ENCODE results near the gene PSMD1.
"Not testable (repeated sequence)": the region's sequence is repeated elsewhere in the genome, so short reads cannot be mapped to it uniquely, and the experiment has no call there.

Gene PSMD1

DNA sequence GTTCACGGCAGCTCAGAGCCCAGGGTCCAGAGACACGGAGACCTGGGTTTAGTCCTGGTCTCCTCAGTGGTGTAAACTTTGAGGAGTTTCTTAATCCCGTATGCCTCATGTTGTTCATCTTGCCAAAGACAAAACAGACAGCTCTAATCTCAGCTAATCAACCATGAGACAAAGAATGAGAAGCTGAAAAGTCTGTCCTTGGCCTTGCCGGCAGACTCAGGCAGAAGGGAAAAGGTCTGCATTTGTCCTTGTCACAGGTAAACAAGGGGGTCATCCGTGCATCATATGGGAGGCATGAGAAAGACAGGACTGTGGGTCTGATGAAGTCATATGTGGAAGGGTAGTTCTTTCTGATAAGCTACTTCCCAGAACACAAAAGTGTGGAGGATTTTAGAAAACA, 139.9 kb downstream of the PSMD1 start:
- no peak overlapping the region for H3K4me3 ChIP-seq (ENCODE audit: low read length)
- TF ChIP-seq ZNF274 (IDR thresholded peaks at IDR 0.05; ENCODE audit: low read depth, low read length): no peak

DNA sequence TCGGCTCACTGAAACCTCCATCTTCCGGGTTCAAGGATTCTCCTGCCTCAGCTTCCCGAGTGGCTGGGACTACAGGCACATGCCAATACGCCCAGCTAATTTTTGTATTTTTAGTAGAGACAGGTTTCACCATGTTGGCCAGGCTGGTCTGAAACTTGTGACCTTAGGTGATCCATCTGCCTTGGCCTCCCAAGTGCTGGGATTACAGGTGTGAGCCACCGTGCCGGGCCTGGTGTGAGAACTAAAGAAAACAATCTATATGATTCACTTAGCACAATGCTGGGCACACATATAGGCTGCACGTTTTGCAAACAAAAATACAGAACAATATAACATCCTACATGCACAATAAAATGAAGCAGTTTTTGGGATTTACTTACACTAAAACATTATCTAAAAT, 140.5 kb downstream of the PSMD1 start:
- not testable (repeated sequence) for H3K4me3 ChIP-seq (ENCODE audit: low read length)

DNA sequence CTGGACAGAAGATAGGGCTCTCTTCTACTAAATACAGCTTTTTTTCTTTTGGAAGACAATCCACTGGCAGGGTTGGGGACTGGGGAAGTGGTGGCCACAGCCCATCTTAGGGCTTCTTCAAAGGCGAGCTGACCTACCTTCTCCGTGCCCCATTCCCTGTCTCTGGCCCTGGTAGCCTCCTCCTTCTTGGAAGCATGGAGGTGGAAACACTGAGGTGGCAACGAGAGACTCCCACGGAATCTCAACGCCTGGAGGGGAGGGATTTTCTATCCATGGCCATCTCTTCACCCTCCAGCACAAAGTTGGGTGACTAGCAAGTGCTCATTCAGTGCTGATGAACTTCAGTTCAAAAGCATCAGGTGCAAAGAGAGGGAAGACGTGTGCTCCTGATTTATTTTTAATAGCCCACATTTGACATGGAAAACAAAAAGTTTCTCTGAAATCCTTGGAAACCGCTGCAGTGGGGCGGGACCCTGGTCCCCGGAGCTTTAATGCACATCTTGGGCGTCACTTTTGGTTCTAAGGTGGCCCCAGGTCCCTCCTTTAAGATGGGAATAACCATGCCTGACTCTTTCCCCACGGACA, 141.1 kb downstream of the PSMD1 start:
- H3K4me3 ChIP-seq (ENCODE audit: low read length): peak overlapping the region; percentile 67
- no peak for TF ChIP-seq ZNF274 (IDR thresholded peaks at IDR 0.05; ENCODE audit: low read depth, low read length)

DNA sequence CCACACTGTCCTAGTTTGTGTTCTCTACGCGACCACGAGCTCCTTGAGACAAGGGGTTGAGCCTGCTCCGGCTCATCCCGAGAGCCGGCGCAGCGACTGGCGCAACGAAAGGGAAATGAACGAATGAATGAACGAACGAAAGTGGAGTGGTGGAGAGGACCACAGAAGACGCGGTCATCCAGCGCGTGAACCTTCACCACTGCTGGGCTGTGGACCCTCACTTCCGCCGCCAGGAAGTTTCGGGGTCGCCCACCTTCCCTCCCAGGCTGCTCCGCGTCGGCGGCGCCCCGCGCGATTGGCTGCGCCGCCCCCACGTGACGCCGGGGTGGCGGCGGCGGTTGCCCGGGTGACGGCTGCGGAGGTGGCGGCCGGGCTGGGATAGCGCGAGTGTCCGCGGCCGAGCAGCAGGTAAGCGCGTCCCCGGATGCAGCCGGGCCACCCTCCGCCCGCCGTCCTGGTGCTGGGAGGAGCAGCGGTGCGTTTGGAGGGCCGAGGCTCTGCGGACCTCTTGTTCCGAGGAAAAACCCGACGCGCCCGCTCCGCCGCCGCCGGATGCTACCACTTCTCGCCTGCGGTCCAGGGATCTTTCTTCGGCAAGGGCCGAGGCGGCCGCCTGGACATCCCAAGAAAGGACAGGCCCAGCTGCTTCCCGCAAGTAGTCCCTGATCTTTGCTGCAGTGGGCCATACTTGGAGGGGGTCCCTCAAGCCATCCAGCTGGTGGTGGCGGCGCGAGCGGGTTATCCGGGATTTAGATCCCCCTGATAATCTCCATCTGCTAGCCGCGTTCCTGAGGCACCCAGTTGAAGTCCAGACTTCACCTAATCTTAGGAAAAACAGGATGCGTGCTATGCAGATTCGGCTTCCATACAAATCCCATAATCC, 141.9 kb downstream of the PSMD1 start, which contains the start of gene ARMC9:
Gene ARMC9 (plus strand): TSS at position 341 of the 883 bp plus-strand sequence. CDS start 7,608 bp downstream, outside the sequence.
- peak within 1 kb of the TSS; percentile 67 for H3K4me3 ChIP-seq (ENCODE audit: low read length)
- no peak for TF ChIP-seq ZNF274 (IDR thresholded peaks at IDR 0.05; ENCODE audit: low read depth, low read length)

DNA sequence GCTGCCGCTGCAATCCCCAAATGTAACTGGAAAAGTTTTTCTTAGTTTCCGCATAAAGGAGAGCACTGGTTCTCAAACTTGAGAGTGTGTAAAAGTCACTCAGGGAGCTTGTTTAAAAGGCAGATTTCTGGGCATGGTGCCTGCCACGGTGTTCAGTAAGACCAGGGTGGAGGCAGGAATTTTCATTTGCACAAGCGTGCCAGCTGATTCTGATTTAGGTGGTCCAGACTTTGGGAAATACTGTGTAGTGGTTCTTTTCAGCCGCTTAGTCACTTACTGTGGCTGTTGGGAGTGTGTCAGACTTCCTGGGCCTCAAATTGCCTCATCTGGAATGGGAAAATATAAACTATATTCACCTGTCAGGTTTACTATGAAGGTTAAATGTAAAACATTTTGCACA, 142.6 kb downstream of the PSMD1 start:
- TF ChIP-seq ZNF274 (IDR thresholded peaks at IDR 0.05; ENCODE audit: low read depth, low read length): no peak

DNA sequence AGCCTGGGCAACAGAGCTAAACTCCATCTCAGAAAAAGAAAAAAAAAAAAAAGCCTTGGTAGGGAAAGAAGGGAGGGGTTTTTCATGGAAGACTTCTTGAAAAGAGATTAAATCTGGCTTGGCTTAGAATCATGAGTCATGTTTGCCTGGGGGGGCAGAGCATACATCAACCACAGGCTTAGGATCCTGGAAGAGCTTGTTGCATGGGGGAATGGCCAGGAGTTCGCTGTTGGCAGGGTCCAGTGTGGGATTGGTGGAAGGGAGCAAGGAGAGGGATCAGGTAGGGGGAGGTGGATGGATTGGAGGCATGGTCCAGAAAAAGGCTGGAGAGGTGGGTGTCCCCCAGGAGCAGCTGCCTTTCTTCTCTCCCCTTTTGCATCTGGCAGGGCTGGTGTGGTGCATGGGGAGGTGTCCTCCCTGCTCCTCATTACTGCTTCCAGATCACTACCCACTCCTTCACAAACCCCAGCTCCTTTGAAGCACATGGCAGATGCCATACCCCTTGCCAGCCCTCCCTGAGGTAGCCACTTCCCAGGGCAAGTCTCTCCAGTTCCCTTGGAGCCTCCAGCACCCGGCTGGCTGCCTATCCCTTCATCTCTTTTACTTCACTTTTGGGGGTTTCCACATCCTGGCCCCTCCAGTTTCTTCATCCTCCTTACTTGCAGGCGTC, 144.3 kb downstream of the PSMD1 start:
- no peak for TF ChIP-seq ZNF274 (IDR thresholded peaks at IDR 0.05; ENCODE audit: low read depth, low read length)
- no peak overlapping the region for H3K4me3 ChIP-seq (ENCODE audit: low read length)

More for the DNA sequence above, 142.6 kb downstream of the PSMD1 start:
- H3K4me3 ChIP-seq (ENCODE audit: low read length): peak overlapping the region; percentile 67

DNA sequence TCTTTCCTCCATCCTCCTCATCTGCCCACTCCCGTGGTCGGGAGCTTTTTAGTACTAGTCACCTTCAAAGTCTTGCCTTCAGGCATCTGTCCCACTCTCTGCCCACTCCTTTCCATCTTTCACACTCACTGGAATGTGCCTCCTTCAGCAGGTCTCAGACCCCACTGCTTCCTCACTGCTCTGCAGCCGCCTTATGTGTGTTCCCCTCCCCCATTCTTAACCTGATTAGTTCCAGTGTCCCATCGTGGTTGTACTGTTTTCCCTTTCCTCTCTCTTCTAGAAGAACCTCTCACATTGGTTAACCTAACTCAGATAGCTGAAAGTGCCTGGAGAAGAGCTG, 144.8 kb downstream of the PSMD1 start:
- no peak overlapping the region for H3K4me3 ChIP-seq (ENCODE audit: low read length)
- no peak for TF ChIP-seq ZNF274 (IDR thresholded peaks at IDR 0.05; ENCODE audit: low read depth, low read length)

DNA sequence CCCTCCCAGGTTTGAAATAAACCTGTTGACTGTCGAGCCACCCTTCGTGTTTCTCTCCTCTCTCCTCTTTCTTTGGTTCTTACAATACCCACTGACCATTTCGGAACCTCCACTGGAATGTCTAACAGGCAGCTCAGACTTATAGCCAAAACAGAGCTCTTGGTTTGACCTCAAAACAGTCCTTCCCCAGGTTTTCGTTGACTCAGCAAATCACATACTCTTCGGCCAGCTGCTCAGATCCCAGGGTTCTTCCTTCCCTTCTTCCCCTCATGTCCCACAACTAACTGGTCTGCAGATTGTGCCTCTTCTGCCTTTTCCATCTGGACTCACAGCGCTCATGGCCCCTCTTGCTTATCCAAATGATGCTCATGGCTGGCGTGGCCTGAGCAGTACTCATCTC, 146.4 kb downstream of the PSMD1 start:
- no peak for TF ChIP-seq ZNF274 (IDR thresholded peaks at IDR 0.05; ENCODE audit: low read depth, low read length)
- H3K4me3 ChIP-seq (ENCODE audit: low read length): no peak overlapping the region

DNA sequence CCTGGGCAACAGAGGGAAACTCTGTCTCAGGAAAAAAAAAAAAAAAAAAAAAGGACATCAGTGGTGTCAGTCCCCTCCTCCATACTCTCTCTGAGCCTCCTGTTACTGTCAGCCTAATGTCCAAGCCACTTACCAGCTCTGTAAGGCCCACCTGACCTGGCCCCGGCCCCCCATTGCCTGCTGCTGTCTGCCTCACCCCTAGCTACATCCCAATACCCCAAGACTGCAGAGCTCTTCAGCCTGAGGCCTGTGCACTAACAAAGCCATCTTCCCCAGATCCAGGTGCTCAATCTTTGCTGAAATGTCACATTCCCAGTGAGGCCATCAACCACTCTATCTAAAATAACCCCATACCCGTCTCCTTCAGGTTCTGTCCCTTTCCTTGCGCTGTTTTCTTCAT, 147.5 kb downstream of the PSMD1 start:
- no peak for TF ChIP-seq ZNF274 (IDR thresholded peaks at IDR 0.05; ENCODE audit: low read depth, low read length)
- H3K4me3 ChIP-seq (ENCODE audit: low read length): no peak overlapping the region

DNA sequence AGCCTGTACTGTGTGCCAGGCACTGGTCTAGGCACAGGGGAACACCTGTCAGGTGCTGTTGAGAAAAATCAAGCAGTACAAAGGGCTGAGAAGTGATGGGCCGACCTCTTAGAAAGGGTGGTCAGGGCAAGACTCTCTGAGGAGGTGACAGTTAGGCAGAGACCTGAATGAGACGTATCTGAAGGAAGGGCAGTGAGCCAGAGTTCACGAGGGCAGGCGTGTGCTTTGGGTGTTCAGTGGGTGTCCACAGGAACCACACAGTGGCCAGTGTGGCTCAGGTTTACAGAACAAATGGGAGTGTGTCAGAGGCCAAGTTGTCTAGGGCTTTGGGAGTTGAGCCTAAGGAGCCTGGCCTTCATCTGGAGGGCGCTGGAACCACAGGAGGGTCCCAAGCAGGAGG, 147.9 kb downstream of the PSMD1 start:
- TF ChIP-seq ZNF274 (IDR thresholded peaks at IDR 0.05; ENCODE audit: low read depth, low read length): no peak
- no peak overlapping the region for H3K4me3 ChIP-seq (ENCODE audit: low read length)

DNA sequence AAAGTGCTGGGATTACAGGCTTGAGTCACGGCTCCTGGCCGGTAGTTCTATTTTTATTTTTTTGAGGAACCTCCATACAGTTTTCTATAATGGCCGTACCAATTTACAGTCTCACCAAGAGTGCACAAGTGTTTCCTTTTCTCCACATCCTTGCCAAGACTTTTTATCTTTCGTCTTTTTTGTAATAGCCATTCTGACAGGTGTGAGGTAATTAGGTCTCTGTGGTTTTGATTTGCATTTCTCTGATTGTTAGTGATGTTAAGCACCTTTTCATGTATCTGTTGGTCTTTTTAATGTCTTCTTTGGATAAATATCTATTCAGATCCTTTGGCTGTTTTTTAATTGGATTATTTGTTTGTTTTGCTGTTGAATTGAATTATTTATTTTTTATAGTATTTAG, 151.1 kb downstream of the PSMD1 start:
- no peak for TF ChIP-seq ZNF274 (IDR thresholded peaks at IDR 0.05; ENCODE audit: low read depth, low read length)

DNA sequence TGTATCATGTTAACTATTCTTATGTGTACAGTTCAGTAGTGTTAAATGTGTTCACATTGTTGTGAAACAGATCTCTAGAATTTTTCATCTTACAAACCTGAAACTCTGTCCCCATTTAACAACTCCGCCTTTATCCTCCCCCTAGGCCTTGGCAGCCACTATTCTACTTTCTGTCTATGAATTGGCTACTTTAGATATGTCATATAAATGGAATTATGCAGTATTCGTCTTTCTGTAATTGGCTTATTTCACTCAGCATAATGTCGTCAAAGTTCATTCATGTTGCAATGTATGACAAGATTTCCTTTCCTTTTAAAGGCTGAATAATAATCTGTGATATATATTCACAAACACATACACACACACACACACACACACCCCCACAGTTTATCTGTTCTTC, 154.1 kb downstream of the PSMD1 start:
- H3K4me3 ChIP-seq (ENCODE audit: low read length): no peak overlapping the region
- no peak for TF ChIP-seq ZNF274 (IDR thresholded peaks at IDR 0.05; ENCODE audit: low read depth, low read length)

More for the DNA sequence above, 151.1 kb downstream of the PSMD1 start:
- H3K4me3 ChIP-seq (ENCODE audit: low read length): no peak overlapping the region

DNA sequence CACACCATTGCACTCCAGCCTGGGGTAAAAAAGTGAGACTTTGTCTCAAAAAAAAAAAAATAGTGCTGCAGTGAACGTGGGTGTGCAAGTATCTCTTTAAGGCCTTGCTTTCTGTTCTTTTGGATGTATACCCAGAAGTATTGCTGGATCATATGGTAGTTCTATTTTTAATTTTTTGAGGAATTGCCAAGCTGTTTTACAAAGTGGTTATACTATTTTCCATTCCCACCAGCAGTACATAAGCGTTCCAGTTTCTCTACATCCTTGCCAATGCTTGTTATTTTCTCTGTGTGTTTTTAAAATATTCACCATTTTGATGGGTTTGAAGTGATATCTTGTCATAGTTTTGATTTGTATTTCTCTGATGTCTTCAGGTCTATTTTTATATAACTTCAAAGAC, 154.8 kb downstream of the PSMD1 start:
- no peak for TF ChIP-seq ZNF274 (IDR thresholded peaks at IDR 0.05; ENCODE audit: low read depth, low read length)
- no peak overlapping the region for H3K4me3 ChIP-seq (ENCODE audit: low read length)

DNA sequence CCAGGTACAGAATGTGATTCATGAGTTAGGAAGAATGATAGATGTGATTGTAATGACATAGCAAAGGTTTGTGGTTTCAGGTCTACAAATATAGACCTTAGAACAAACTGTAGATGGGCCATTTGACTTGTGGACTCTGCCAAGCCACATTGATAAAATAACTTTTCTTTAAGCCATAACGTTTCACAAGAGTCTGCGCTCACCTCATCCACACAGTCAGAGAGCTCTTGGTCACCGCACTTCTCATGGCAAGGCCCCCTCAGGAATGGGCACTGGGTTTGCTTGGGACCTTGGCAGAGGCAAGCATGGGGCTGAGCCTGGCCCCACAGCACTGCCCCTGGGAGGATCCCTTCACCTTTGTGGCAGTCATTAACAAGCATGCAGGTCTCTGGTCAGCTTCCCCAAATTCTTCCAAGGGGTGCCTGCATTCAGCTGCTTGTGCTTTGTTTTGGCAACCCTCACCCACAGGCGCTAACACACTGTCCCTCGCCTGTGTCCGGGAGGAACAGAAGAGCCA, 155.7 kb downstream of the PSMD1 start:
- H3K4me3 ChIP-seq (ENCODE audit: low read length): no peak overlapping the region
- TF ChIP-seq ZNF274 (IDR thresholded peaks at IDR 0.05; ENCODE audit: low read depth, low read length): no peak

Measured in GM08714 (cell line).